Neural progenitor cell (in vitro differentiated cells): ENCODE measurements around the gene HIVEP1. TPM values are rescaled to one million over a fixed set of nuclear protein-coding genes. Genes with fewer than 3 reads are reported as not detected.

ENCODE experiments used
- DNase-seq: peaks from one replicate; pipeline ENCODE4 v3.0.0-alpha.2; 2016; ENCODE audit warnings: low spot score
- H2AFZ ChIP-seq: fragments of 200-600 bp; sonication (generic); replicated peaks from 2 replicates; pipeline ENCODE4 v1.6.1; 2016; ENCODE audit warnings: antibody characterized with exemption
- H3F3A ChIP-seq: fragments of 200-600 bp; sonication (generic); 2 replicates; pipeline ENCODE4 v1.6.1; 2016; ENCODE audit warnings: antibody characterized with exemption, low read depth
- H3K27ac ChIP-seq: fragments of 200-600 bp; sonication (generic); 2 replicates; pipeline ENCODE4 v1.5.1; 2016; ENCODE audit warnings: mild to moderate bottlenecking
- H3K27me3 ChIP-seq: fragments of 200-600 bp; sonication (generic); 2 replicates; pipeline ENCODE4 v1.6.1; 2016; ENCODE audit warnings: mild to moderate bottlenecking, moderate library complexity
- H3K36me3 ChIP-seq: fragments of 200-600 bp; sonication (generic); 2 replicates; pipeline ENCODE4 v1.5.1; 2016
- H3K4me1 ChIP-seq: fragments of 200-600 bp; sonication (generic); 2 replicates; pipeline ENCODE4 v1.6.1; 2016; ENCODE audit warnings: mixed run types
- H3K4me2 ChIP-seq: fragments of 200-600 bp; sonication (generic); 2 replicates; pipeline ENCODE4 v1.6.1; 2016
- H3K4me3 ChIP-seq: fragments of 200-600 bp; sonication (generic); 2 replicates; pipeline ENCODE4 v1.5.1; 2016
- H3K79me2 ChIP-seq: fragments of 200-600 bp; sonication (generic); 2 replicates; pipeline ENCODE4 v1.6.1; 2016; ENCODE audit warnings: low read depth
- H3K9ac ChIP-seq: fragments of 200-600 bp; sonication (generic); 2 replicates; pipeline ENCODE4 v1.6.1; 2016
- H3K9me3 ChIP-seq: fragments of 200-600 bp; sonication (generic); 2 replicates; pipeline ENCODE4 v1.5.1; 2016; ENCODE audit warnings: low read depth
- H4K20me1 ChIP-seq: fragments of 200-600 bp; sonication (generic); 2 replicates; pipeline ENCODE4 v1.6.1; 2016; ENCODE audit warnings: low read depth
- H3K27ac Mint-ChIP-seq: 3 replicates; pipeline ENCODE4 v1.8.0; 2021; ENCODE audit warnings: mixed read lengths
- H3K27me3 Mint-ChIP-seq: 2 replicates; pipeline ENCODE4 v1.8.0; 2022; ENCODE audit warnings: low read depth, mild to moderate bottlenecking, inconsistent platforms, moderate library complexity, mixed read lengths; ENCODE audit not compliant: insufficient read depth
- H3K36me3 Mint-ChIP-seq: 3 replicates; pipeline ENCODE4 v1.8.0; 2021; ENCODE audit warnings: mixed read lengths
- H3K4me1 Mint-ChIP-seq: 3 replicates; pipeline ENCODE4 v1.8.0; 2021; ENCODE audit warnings: mixed read lengths
- H3K4me3 Mint-ChIP-seq: 3 replicates; pipeline ENCODE4 v1.8.0; 2021; ENCODE audit warnings: mild to moderate bottlenecking, moderate library complexity, mixed read lengths
- H3K9me3 Mint-ChIP-seq: 3 replicates; pipeline ENCODE4 v1.8.0; 2020; ENCODE audit warnings: mixed read lengths
- EZH2 ChIP-seq: fragments of 200-600 bp; sonication (generic); IDR thresholded peaks from 2 replicates; pipeline ENCODE4 v1.6.1; 2017; ENCODE audit warnings: antibody characterized with exemption, mild to moderate bottlenecking, moderate library complexity
- EZH2phosphoT487 ChIP-seq: fragments of 200-600 bp; sonication (generic); IDR thresholded peaks from 2 replicates; pipeline ENCODE4 v1.6.1; 2017; ENCODE audit warnings: antibody characterized with exemption
- total RNA-seq: library from RNA; depleted of rRNA; stranded (reverse); fragments of >200 nt; gene quantifications from 2 replicates; pipeline ENCODE4 v1.2.3, GENCODE V29; 2015; ENCODE audit warnings: low replicate concordance
- TF ChIP-seq, protein P1 (sequence below): fragments of 200-600 bp; sonication (generic); IDR thresholded peaks from 2 replicates; pipeline ENCODE4 v1.5.1; 2017; ENCODE audit warnings: antibody characterized with exemption, mild to moderate bottlenecking

Gene HIVEP1
- total RNA-seq, 1 donor from 2014 or later, result 23.3 TPM

DNA sequence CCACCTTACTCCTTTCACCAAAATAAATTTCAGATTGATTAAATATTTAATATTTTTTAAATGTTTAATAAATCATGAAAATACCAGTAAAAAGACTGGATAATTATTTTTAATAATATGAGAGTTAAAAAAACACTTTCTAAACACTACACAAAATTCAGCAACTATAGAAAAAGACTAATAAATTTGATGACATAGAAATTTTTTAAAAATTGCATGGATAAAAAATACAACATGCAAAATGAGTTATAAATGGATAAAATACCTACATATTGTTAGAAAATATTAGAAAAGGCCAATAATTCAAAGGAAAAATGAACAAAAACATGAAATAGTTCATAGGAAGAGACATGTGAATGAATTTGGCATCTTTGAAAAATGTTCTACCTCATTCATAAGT lies 177.0 kb downstream of the HIVEP1 start:
- H3K4me3 Mint-ChIP-seq, result no peak overlapping the region
- no peaks in the 10 kb centered on the region for H3K9me3 ChIP-seq
- DNase-seq, result no peak
- no peak overlapping the region for H3K9ac ChIP-seq
- no peak overlapping the region for H3K4me2 ChIP-seq
- no peak overlapping the region for H3K4me3 ChIP-seq
- TF ChIP-seq EZH2 (no peak), EZH2phosphoT487 (no peak)
- TF ChIP-seq, protein P1, sequence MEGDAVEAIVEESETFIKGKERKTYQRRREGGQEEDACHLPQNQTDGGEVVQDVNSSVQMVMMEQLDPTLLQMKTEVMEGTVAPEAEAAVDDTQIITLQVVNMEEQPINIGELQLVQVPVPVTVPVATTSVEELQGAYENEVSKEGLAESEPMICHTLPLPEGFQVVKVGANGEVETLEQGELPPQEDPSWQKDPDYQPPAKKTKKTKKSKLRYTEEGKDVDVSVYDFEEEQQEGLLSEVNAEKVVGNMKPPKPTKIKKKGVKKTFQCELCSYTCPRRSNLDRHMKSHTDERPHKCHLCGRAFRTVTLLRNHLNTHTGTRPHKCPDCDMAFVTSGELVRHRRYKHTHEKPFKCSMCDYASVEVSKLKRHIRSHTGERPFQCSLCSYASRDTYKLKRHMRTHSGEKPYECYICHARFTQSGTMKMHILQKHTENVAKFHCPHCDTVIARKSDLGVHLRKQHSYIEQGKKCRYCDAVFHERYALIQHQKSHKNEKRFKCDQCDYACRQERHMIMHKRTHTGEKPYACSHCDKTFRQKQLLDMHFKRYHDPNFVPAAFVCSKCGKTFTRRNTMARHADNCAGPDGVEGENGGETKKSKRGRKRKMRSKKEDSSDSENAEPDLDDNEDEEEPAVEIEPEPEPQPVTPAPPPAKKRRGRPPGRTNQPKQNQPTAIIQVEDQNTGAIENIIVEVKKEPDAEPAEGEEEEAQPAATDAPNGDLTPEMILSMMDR, result no peak
- no peak overlapping the region for H3K27ac ChIP-seq
- peaks cover 4% of the 10 kb centered on the region for H3K4me1 Mint-ChIP-seq
- H3K9me3 Mint-ChIP-seq, result no peaks in the 10 kb centered on the region
- no peaks in the 10 kb centered on the region for H3K36me3 Mint-ChIP-seq
- H3F3A ChIP-seq, result peaks cover 10% of the 10 kb centered on the region
- no peaks in the 10 kb centered on the region for H3K36me3 ChIP-seq
- H4K20me1 ChIP-seq, result no peaks in the 10 kb centered on the region
- H2AFZ ChIP-seq, result no peak overlapping the region
- H3K4me1 ChIP-seq, result peaks cover 16% of the 10 kb centered on the region
- H3K27me3 ChIP-seq, result no peaks in the 10 kb centered on the region
- H3K79me2 ChIP-seq, result no peaks in the 10 kb centered on the region
- H3K27ac Mint-ChIP-seq, result no peak overlapping the region
- peaks cover 2% of the 10 kb centered on the region for H3K27me3 Mint-ChIP-seq

DNA sequence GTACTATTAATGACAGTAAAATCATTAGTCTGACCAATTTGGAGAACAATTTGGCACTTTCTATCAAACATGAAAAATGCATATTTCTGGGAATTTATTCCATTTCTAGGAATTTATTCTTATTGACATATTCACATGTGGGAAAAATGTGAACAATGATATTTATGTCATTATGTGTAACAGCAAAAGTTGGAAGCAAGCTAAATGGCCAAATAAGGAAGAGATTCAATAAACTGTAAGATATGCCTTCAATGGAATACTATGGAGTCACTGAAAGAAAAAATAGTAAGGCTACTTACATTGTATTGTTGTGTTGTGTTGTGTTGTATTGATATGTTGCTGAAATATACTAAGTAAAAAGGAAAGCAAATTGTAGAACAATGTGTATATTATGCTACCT lies 177.5 kb downstream of the HIVEP1 start:
- Histone ChIP-seq H3K79me2 (no peaks in the 10 kb centered on the region), H3K4me3 (no peak overlapping the region), H3K36me3 (no peaks in the 10 kb centered on the region), H3K9ac (no peak overlapping the region), H2AFZ (peak overlapping the region; percentile 81), H3K27me3 (no peaks in the 10 kb centered on the region), H3K4me1 (peaks cover 16% of the 10 kb centered on the region), H3K4me2 (peak overlapping the region; percentile 21), H3K9me3 (no peaks in the 10 kb centered on the region), H3K27ac (peak overlapping the region; percentile 72), H3F3A (peaks cover 10% of the 10 kb centered on the region), H4K20me1 (no peaks in the 10 kb centered on the region)
- Mint-ChIP-seq H3K4me1 (peaks cover 4% of the 10 kb centered on the region), H3K27ac (no peak overlapping the region), H3K4me3 (no peak overlapping the region), H3K9me3 (no peaks in the 10 kb centered on the region), H3K36me3 (no peaks in the 10 kb centered on the region), H3K27me3 (peaks cover 2% of the 10 kb centered on the region)
- TF ChIP-seq EZH2phosphoT487, result no peak
- TF ChIP-seq, protein P1, result no peak
- TF ChIP-seq EZH2, result no peak
- DNase-seq, result no peak

DNA sequence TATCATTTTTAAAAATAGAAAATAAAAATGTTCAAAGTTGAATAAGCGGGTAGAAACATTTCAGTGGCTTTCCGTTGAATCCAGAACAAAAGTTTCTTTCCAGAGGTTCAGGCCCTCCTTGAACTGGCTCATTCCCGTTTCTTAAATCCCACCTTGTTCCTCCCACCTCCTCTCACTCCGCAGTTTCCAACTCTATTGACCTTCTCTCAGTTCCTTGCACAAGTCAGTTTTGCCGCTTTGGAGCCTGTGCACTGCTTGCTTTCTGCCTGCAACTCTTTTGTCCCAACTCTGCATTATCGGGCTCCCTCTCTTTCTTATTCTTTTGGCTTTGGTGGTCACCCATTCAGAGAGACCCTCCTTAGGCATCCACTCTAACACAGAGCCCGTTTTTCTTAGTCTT lies 178.1 kb downstream of the HIVEP1 start:
- H2AFZ ChIP-seq, result peak overlapping the region; percentile 81
- peak overlapping the region; percentile 13 for H3K27ac Mint-ChIP-seq

More for the DNA sequence above, 178.1 kb downstream of the HIVEP1 start:
- Histone ChIP-seq H4K20me1 (no peaks in the 10 kb centered on the region), H3K27me3 (no peaks in the 10 kb centered on the region), H3K9ac (no peak overlapping the region), H3K4me1 (peaks cover 16% of the 10 kb centered on the region), H3K36me3 (no peaks in the 10 kb centered on the region), H3K27ac (peak overlapping the region; percentile 72), H3F3A (peaks cover 10% of the 10 kb centered on the region), H3K9me3 (no peaks in the 10 kb centered on the region), H3K4me3 (no peak overlapping the region), H3K4me2 (peak overlapping the region; percentile 21), H3K79me2 (no peaks in the 10 kb centered on the region)
- no peak overlapping the region for H3K4me3 Mint-ChIP-seq
- TF ChIP-seq, protein P1, result no peak
- TF ChIP-seq EZH2phosphoT487 (no peak), EZH2 (no peak)
- H3K4me1 Mint-ChIP-seq, result peaks cover 4% of the 10 kb centered on the region
- no peaks in the 10 kb centered on the region for H3K9me3 Mint-ChIP-seq
- H3K36me3 Mint-ChIP-seq, result no peaks in the 10 kb centered on the region
- peak; percentile 57 for DNase-seq
- no peaks in the 10 kb centered on the region for H3K27me3 Mint-ChIP-seq
